ENCODE measurements around the gene ZBTB45. TPM values are rescaled to one million over a fixed set of nuclear protein-coding genes. Genes with fewer than 3 reads are reported as not detected.
"Not testable (repeated sequence)": the region's sequence is repeated elsewhere in the genome, so short reads cannot be mapped to it uniquely, and the experiment has no call there.

The ZBTB45 gene
- total RNA-seq, 1 experiment from 2014 or later = 8.1 TPM

- DNase-seq (ENCODE audit: low read depth) = no peak
Observed at GRCh38 chr19:58474997-58475713, 44.5 kb downstream of the ZBTB45 start.

GRCh38 chr19:58474291-58474996 is 45.2 kb downstream of the ZBTB45 start:
- DNase-seq (ENCODE audit: low read depth) = peak; percentile 65

GRCh38 chr19:58473775-58474174 is 45.8 kb downstream of the ZBTB45 start:
- DNase-seq (ENCODE audit: low read depth) = no peak

- DNase-seq (ENCODE audit: low read depth) = no peak
Observed at GRCh38 chr19:58471736-58472135, 47.9 kb downstream of the ZBTB45 start.

- DNase-seq (ENCODE audit: low read depth) = not testable (repeated sequence)
Observed at GRCh38 chr19:58470837-58471543, 48.6 kb downstream of the ZBTB45 start.

GRCh38 chr19:58469241-58470013 is 50.2 kb downstream of the ZBTB45 start:
- DNase-seq (ENCODE audit: low read depth) = no peak

- no peak for DNase-seq (ENCODE audit: low read depth)
Observed at GRCh38 chr19:58468216-58468839, 51.3 kb downstream of the ZBTB45 start.

GRCh38 chr19:58466760-58467589 is 52.6 kb downstream of the ZBTB45 start, which contains the start of gene ZNF324:
ZNF324 (plus strand) TSS chr19:58467080; CDS start chr19:58469186, 2,106 bp downstream.
- DNase-seq (ENCODE audit: low read depth) = peak; percentile 96

GRCh38 chr19:58466089-58466759 is 53.4 kb downstream of the ZBTB45 start:
- DNase-seq (ENCODE audit: low read depth) = no peak

Other genes with a start within 250 kb of the ZBTB45 start
- 4.3 and 4.8 TPM in 2 replicates for gene ZNF8, start 240.9 kb downstream of the ZBTB45 start, total RNA-seq (2014; rRNA removed; shearing (Covaris generic))
- 68.7 and 76.6 TPM in 2 replicates for gene ERVK3-1, start 214.4 kb downstream of the ZBTB45 start, total RNA-seq (2014; rRNA removed; shearing (Covaris generic))
- 2.9 and 4.1 TPM in 2 replicates for gene ZSCAN22, start 192.8 kb downstream of the ZBTB45 start, total RNA-seq (2014; rRNA removed; shearing (Covaris generic))
- gene A1BG, start 166.3 kb downstream of the ZBTB45 start, total RNA-seq (2014; rRNA removed; shearing (Covaris generic)) = 64.4 and 111 TPM in 2 replicates
- gene ZNF497, start 157.1 kb downstream of the ZBTB45 start, total RNA-seq (2014; rRNA removed; shearing (Covaris generic)) = 0.12 and 0.29 TPM in 2 replicates
- 1.1 and 1.8 TPM in 2 replicates for gene ZNF837, start 138.8 kb downstream of the ZBTB45 start, total RNA-seq (2014; rRNA removed; shearing (Covaris generic))
- 2,560 and 2,715 TPM in 2 replicates for gene RPS5, start 132.5 kb downstream of the ZBTB45 start, total RNA-seq (2014; rRNA removed; shearing (Covaris generic))
- gene RNF225, start 124.2 kb downstream of the ZBTB45 start, total RNA-seq (2014; rRNA removed; shearing (Covaris generic)) = not detected in 2 replicates
- 16.3 and 17.2 TPM in 2 replicates for gene ZNF584, start 111.2 kb downstream of the ZBTB45 start, total RNA-seq (2014; rRNA removed; shearing (Covaris generic))
- 4.6 and 4.8 TPM in 2 replicates for gene ZNF132, start 79.7 kb downstream of the ZBTB45 start, total RNA-seq (2014; rRNA removed; shearing (Covaris generic))
- 4.1 and 9.3 TPM in 2 replicates for gene ZNF324B, start 68.2 kb downstream of the ZBTB45 start, total RNA-seq (2014; rRNA removed; shearing (Covaris generic))
- 8.6 and 8.9 TPM in 2 replicates for gene ZNF324, start 52.7 kb downstream of the ZBTB45 start, total RNA-seq (2014; rRNA removed; shearing (Covaris generic))
- gene ZNF446, start 43.5 kb downstream of the ZBTB45 start, total RNA-seq (2014; rRNA removed; shearing (Covaris generic)) = 6.5 and 9.5 TPM in 2 replicates
- 4.7 and 6.0 TPM in 2 replicates for gene SLC27A5, start 7.8 kb downstream of the ZBTB45 start, total RNA-seq (2014; rRNA removed; shearing (Covaris generic))
- 304 and 391 TPM in 2 replicates for gene TRIM28, start 24.3 kb upstream of the ZBTB45 start, total RNA-seq (2014; rRNA removed; shearing (Covaris generic))
- 171 and 176 TPM in 2 replicates for gene CHMP2A, start 35.3 kb upstream of the ZBTB45 start, total RNA-seq (2014; rRNA removed; shearing (Covaris generic))
- 84.1 and 98.8 TPM in 2 replicates for gene UBE2M, start 38.8 kb upstream of the ZBTB45 start, total RNA-seq (2014; rRNA removed; shearing (Covaris generic))
- gene MZF1, start 53.5 kb upstream of the ZBTB45 start, total RNA-seq (2014; rRNA removed; shearing (Covaris generic)) = 6.5 and 10.2 TPM in 2 replicates

Measured in RPMI7951 (cell line).